IPS-11a (cell line): ENCODE measurements around the gene DPPA4.

ENCODE experiments used
- H3K4me3 ChIP-seq: one replicate; pipeline ENCODE4 v1.5.1; 2013; ENCODE audit warnings: low read depth, low read length, control low read depth

The DPPA4 gene

GRCh38 chr3:109339197-109339596 lies 1.9 kb upstream of the DPPA4 start:
- no peak overlapping the region for H3K4me3 ChIP-seq

- peak overlapping the region; percentile 98 for H3K4me3 ChIP-seq
These were observed 976 bp upstream of the DPPA4 start for GRCh38 chr3:109338322-109338721.

DNA sequence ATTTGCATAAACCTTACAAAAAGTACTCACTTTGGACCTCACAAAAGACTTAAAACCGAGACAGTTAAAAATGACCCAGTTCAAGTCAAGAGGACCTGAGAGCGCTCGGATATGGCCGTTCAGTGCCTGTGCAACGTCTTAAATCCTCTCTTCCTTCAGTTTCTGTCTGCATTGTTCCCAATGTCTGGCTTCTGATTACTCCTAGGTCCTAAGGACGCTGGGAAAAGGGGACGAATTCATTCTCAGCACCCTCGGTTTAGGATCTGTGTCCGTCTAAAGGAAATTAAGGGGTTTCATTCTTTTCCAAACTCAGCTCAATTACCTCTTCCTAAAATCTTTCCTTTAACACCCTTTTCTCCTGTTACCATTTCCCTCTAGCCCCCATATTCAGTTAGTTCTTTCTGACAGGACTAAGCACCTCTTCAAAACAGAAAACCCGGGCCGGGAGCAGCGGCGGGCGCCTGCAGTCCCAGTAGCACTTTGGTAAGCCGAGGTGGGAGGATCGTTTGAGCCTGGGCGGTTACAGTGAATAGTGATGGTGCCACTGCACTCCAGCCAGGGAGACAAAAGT lies 970 bp downstream of the DPPA4 start:
- H3K4me3 ChIP-seq, result peak overlapping the region; percentile 98

DNA sequence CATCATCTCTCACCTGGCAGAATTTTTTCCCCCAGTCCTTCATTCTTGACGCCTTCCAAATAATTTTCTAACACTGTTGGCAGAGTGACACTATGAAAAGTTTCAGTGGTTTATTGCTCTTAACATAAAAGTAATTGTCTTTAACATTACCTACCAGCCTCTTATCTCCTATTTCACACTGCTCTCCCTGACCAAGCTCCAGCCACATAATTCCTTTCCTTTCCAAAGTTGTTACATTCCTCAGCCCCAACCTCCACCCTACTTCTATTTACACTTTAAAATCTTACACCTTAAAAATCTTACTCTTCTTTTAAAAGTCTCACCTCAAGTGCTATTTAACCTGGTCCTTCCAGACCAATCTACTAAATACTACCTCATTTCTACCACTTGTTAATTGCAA lies 2.8 kb downstream of the DPPA4 start:
- peak overlapping the region; percentile 98 for H3K4me3 ChIP-seq

DNA sequence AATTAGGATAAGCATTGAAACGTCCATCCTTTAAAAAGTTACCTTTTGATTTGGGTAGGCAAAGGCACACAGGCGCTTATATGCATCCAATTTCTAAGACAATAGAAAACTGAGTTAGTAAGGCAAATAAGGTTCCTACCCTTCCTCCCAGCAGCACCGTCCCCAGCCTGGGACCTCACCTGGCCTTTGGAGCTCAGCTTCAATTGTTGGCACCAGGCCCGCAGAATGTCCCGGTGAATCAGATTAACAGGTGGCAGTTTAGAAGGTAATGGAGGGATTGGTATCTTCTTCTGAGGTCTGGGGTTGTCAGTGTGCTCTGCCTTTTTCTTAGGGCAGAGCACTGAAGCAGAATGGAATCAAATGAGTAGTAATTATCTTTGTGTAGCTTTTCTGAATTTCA lies 5.7 kb downstream of the DPPA4 start:
- no peak overlapping the region for H3K4me3 ChIP-seq

DNA sequence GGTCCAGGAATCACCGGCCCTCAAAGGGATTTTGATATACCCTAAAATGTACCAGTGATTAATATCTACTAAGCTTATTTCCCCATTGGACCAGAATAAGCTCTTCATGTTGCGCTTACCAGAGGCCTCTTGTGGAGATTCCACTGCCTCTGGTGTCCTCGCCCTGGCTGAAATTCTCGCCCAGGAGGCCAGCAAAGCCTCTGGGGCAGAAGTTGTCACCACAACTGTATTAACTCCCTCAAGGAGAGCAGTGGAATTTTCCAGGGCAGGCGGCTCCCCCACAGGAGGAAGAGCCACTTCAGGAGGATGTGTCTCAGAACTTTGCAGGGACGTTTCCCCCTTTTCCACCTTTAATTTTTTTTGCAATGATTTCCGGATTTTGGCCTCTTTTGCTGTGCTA lies 6.9 kb downstream of the DPPA4 start:
- H3K4me3 ChIP-seq, result no peak overlapping the region

GRCh38 chr3:109328202-109328601 lies 9.1 kb downstream of the DPPA4 start:
- no peak overlapping the region for H3K4me3 ChIP-seq

- no peak overlapping the region for H3K4me3 ChIP-seq
These were observed 11.7 kb downstream of the DPPA4 start for GRCh38 chr3:109325657-109326056.

DNA sequence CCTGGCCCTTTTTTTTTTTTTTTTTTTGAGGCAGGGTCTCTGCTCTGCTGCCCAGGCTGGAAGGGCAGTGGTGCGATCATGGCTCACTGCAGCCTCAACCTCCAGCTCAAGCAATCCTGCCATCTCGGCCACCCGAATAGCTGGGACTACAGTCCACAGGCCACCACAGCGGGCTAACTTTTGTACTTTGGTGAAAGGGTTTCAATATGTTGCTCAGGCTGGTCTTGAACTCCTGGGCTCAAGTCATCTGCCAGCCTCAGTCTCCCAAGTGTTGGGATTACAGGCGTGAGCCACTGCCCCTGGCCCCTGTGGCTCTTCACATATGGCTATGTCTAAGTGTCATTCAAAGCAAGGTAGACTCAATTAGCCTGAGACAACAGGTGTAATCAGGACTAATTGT lies 12.2 kb downstream of the DPPA4 start:
- no peak overlapping the region for H3K4me3 ChIP-seq

DNA sequence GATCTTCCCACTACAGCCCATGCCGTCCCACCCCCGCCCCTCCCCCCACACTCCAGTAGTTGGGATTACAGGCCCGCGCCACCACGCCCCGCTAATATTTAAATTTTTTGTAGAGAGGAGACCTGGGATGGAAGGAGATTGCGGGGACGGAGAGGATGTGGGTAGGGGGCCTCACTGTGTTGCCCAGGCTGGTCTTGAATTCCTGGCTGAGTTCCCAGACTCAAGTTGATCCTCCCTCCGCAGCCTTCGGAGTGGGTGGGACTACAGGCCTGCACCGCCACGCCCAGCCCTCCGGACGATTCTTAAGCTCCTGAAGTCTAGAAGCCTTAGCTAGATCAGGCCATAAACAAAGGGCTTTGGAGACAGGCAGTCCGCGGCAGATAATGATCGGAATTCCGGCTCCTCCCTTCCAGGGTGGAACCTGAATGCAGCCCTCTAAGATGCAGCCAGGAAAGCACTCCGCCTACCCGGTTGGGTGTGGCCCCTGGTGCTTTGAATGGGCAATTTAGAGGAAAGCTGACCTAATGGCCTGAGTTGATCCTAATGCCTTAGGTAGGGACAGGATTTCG lies 21.1 kb downstream of the DPPA4 start, which contains the start of gene DPPA2:
Gene DPPA2 (minus strand): TSS at position 356 of the 569 bp plus-strand sequence. CDS start 1,975 bp downstream, outside the sequence.
- no peak within 1 kb of the TSS for H3K4me3 ChIP-seq

DNA sequence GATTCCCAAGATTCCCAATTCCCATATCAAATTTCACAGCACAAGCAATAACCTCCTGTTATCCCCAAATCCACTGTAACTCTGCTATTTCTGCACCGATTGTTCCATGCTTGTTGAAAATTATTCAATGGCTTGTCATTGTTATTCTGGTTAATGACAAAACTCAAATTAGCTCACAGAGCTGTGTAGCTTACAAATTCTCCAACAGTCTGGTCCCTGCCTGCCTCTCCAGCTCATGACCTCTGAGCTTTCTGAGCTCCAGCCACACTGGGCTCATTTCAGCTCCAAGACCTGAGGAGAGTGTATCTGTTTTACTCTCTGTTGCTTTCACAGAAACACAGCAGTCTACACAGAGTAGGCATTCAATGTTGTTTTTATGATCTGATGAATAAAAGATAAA lies 24.3 kb downstream of the DPPA4 start:
- H3K4me3 ChIP-seq, result no peak overlapping the region

- H3K4me3 ChIP-seq, result no peak overlapping the region
These were observed 39.9 kb downstream of the DPPA4 start for GRCh38 chr3:109297496-109297895.

GRCh38 chr3:109284071-109284470 lies 53.3 kb downstream of the DPPA4 start:
- H3K4me3 ChIP-seq, result no peak overlapping the region

DNA sequence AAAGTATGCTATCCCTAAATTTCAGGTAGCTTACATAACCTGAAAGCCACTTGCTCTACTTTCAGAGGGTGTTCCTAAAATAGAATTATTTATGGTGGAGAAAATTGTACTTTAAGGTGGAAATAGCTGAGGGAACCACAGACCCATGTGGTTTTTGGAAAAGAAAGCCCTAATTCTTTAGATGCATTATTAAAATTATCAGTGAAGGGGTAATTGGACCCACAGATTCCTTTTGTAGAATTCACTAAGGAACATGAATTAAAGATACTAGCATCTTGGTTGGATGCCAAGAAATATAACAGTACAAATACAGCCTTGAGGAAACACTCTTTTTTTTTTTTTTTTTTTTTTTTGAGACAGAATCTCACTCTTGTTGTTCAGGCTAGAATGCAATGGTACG lies 58.8 kb downstream of the DPPA4 start:
- H3K4me3 ChIP-seq, result no peak overlapping the region

DNA sequence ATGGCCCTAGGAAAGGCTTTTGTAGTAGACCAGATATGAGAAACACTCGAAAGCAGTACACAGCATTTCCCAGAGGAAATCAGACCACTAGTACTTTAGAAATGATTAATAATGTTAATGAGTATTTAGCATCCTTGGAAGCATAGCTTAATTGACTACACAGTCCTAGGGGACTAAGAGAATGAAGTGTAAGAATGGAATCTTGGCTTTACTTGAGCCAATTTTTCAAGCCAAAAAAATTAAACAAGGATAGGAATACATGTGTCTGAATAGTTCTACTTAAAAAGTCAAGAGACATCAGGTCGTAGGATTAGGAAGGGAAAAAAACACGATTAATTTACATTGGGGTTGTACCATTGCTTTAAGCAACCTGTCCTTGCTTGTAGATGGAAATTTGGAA lies 59.2 kb downstream of the DPPA4 start:
- no peak overlapping the region for H3K4me3 ChIP-seq
